GM19239 (cell line): ENCODE measurements around the gene GDI1.
"Not testable (repeated sequence)": the region's sequence is repeated elsewhere in the genome, so short reads cannot be mapped to it uniquely, and the experiment has no call there.

Experiments used
- DNase-seq: peaks from one replicate; pipeline ENCODE4 v3.0.0; 2011; ENCODE audit warnings: low spot score; ENCODE audit not compliant: insufficient read length
- FAIRE-seq: peaks from 2 replicates; lab custom pipeline; 2011; peaks lifted over from hg19 to GRCh38; lab: Jason Lieb, UNC

Gene GDI1

GRCh38 chrX:154436983-154437752 is at the start of gene GDI1:
Gene GDI1 (plus strand): TSS chrX:154437154. CDS start chrX:154437255, 101 bp downstream.
- peak; percentile 50 for DNase-seq
- peak; percentile 55 for FAIRE-seq

DNA sequence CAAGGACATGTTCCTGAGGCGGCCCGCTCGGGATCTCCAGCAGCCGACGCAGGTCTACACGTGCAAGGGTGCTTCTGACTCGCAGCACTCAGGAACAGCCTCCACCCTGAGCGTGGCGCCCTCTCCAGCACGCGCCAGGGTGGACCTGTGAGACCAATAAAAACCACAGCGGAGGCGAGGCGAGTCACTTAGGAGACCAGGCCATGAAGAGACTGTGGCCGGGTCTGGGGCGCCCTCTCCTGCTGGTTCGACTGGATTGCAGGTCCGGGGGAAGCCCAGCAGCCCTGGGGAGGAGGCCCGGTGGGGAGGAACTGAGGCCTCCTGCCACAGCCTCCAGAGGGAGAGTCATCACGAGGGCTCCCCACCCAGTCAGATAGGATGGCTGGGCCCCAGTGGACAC is 48.9 kb upstream of the GDI1 start:
- peak; percentile 98 for FAIRE-seq
- not testable (repeated sequence) for DNase-seq

- FAIRE-seq, DNase-seq: not testable (repeated sequence)
Measured at GRCh38 chrX:154388649-154389048, 48.3 kb upstream of the GDI1 start.

GRCh38 chrX:154389812-154390747 is 46.9 kb upstream of the GDI1 start:
- peak; percentile 95 for FAIRE-seq
- not testable (repeated sequence) for DNase-seq

GRCh38 chrX:154396363-154396762 is 40.6 kb upstream of the GDI1 start:
- not testable (repeated sequence) for FAIRE-seq, DNase-seq

DNA sequence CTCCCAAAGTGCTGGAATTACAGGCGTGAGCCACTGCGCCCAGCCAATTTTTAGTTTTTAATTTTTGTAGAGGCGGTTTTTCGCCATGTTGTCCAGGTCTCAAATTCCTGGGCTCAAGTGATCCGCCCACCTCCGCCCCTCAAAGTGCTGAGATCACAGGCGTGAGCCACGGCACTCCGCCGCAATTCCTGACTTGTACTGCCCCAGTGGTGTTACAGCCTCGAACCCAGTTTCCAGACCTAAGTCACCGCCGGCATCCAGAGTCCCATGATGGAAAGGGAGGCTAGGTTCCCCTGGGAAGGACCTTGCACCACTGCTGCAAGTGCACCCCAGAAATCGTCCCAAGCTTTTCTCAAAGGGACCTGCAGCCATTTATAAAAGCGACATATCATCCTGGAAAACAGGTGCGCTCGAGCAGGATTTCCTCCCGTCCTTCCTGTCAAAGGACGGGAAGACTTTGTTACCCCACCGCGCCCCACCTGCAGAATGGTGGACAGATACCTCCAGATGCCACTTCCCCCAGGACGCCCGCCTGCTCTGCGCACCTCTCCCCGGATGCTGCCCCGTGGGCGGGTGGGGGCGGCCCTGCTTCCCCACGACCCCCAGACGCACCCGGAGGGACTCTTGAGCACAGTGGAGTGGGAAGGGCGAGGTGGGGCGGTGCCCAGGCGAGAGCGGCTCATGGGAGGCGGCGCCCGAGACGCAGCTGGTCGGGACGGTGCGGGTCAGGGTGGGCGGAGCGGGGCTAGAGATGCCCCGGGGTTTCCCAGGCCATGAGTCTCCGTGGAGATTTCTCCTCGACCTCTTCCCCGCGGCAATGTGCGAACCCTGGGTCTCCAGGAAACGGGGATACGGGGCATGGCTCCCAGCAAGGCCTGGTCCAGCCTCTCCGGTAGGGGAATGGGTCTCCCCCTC is 39.7 kb upstream of the GDI1 start:
- peak; percentile 82 for FAIRE-seq
- DNase-seq = no peak

GRCh38 chrX:154397888-154398667 is 38.9 kb upstream of the GDI1 start, which contains the start of gene RPL10:
Gene RPL10 (plus strand): TSS chrX:154398377. CDS start chrX:154398520, 143 bp downstream.
- peak; percentile 95 for FAIRE-seq
- DNase-seq = peak; percentile 73

DNA sequence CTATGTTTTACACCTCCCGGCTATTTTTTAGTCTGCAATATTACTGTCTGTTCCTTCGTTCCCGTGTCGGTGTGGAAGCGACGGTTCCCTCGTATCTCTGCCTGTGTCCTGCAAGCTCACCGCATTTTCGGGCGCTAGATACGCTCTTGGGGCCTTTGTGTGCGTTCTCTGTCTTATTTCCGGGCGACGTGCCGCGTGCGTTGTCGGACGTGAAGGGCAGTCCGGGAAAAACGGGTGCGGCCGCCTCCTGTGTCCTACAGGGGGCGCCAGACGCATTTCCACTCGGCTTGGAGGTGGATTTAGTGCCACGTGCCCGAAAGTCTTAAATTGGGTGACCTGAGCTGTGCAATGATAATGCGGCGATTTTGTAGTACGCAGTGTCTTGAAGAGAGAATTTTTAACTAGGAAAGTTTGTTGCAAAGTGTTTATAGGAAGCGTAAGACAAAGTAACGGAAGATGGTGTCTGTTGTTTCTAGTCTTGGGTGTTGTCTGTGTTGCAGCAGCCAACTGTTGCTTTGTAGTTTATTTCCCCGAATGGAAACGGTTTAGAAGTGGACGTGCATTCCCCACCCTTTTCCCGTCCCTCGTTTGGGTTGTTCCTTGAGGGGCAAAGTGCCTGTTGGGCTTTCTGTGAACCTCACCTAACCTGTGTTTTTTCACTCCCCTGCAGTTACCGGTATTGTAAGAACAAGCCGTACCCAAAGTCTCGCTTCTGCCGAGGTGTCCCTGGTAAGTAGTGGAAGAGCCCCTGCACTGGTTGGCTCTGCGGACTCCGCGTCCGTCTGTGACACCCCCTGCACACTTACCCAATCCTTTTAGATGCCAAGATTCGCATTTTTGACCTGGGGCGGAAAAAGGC is 38.1 kb upstream of the GDI1 start:
- DNase-seq (no peak), FAIRE-seq (no peak)

GRCh38 chrX:154399527-154400368 is 37.2 kb upstream of the GDI1 start:
- no peak for DNase-seq
- FAIRE-seq = peak; percentile 47

GRCh38 chrX:154400369-154400817 is 36.6 kb upstream of the GDI1 start:
- DNase-seq, FAIRE-seq: not testable (repeated sequence)

- no peak for DNase-seq
- FAIRE-seq = no peak
Measured at GRCh38 chrX:154401045-154401799, 35.7 kb upstream of the GDI1 start.

DNA sequence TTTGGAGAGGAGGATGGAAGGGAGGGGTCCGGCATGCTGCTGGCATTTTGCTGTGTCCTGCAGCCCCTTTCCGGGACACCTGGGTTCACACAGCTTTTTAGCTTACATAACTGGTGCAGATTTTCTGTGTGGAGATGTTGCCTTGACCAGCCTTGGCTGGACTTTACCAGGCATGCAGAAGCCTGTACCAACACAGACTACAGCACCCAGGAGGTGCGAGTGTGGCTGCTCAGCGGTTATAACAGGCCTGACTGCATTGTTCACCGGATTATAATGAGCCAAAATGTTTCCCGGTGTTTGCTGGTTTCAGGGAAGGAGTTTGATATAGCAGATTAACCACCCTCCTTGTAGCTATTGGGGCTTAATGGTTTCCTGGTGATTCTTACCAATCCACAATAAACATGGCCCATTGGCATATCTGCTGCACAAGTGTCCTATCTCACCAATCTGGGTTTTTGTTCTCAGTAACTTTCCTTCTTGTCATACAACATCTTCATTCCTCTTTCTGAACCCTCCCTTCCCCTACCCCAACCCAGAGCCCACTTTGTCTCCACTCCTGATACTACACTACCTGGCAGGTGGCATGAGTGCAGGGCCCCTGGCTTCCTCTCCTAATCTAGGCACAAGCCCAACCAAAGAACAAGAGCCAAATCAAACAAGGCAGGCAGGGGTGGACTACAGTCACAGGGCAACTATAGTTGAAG is 34.9 kb upstream of the GDI1 start:
- FAIRE-seq = no peak
- DNase-seq = no peak

GRCh38 chrX:154402622-154403127 is 34.3 kb upstream of the GDI1 start:
- no peak for DNase-seq
- FAIRE-seq = no peak

DNA sequence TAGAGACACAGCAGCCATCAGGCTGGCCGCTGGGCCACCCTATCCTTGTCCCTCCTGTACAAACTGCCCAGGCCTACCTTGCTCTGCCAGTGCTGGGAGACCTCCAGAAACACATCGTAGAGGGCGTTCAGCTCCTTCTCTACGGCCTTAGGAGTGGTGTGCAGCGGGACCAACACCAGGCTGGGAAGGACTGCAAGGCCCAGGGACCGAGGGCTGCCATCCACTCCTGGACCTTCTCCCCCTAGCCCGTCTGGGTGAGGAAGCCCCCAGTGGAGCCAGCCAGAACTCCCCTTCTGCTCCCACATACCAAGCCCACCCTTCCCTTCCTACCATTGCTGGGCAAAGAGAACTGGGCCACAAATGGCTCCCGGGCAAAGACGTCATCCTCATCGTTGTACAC is 33.8 kb upstream of the GDI1 start:
- no peak for DNase-seq
- no peak for FAIRE-seq

DNA sequence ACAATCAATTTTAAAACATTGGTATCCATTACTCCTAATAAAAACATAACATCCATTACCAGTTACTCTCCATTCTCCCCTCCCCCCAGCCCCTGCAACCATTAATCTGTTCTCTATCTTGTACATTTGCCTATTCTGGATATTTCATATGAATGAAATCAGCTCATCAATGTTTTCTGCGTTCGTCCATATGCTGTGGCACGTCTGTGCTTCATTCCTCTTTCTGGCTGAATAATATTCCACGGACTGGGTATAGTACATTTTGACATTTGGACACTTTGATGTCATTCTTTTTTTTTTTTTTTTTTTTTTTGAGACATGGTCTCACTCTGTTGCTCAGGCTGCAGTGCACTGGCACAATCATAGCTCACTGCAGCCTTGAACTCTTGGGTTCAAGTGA is 33.1 kb upstream of the GDI1 start:
- FAIRE-seq = no peak
- no peak for DNase-seq
